GM12878 (cell line): ENCODE data around the gene ARHGAP5. TPM values are rescaled to one million over a fixed set of nuclear protein-coding genes. Genes with fewer than 3 reads are reported as not detected.
A peak's percentile ranks its signal among the peaks of the same experiment; 100 is the strongest.

ENCODE experiments used
- ATF3 ChIP-seq: IDR thresholded peaks from 2 replicates; pipeline ENCODE4 v1.6.1; 2011; ENCODE audit warnings: low read depth, mild to moderate bottlenecking, low read length, moderate library complexity, borderline replicate concordance; ENCODE audit errors: extremely low read depth
- BCL11A ChIP-seq: IDR thresholded peaks from 2 replicates; pipeline ENCODE4 v1.6.1; 2011; ENCODE audit warnings: low read depth, low read length
- BCLAF1 ChIP-seq: fragments of 450-650 bp; IDR thresholded peaks from 2 replicates; pipeline ENCODE4 v1.6.1; 2017; ENCODE audit warnings: antibody characterized with exemption, mild to moderate bottlenecking, moderate library complexity
- CBX5 ChIP-seq: sonication (generic); IDR thresholded peaks from 2 replicates; pipeline ENCODE4 v1.6.1; 2016; ENCODE audit warnings: low read depth, moderate library complexity, mild to moderate bottlenecking, inconsistent platforms
- CHD4 ChIP-seq: fragments of 200-600 bp; sonication (generic); IDR thresholded peaks from 2 replicates; pipeline ENCODE4 v1.6.1; 2016; ENCODE audit warnings: mild to moderate bottlenecking
- CREM ChIP-seq: IDR thresholded peaks from 2 replicates; pipeline ENCODE4 v1.6.1; 2014; ENCODE audit warnings: antibody characterized with exemption, low read depth
- EZH2 ChIP-seq: IDR thresholded peaks from 2 replicates; pipeline ENCODE4 v1.6.1; 2012; ENCODE audit warnings: low read depth, mild to moderate bottlenecking, control low read depth, inconsistent platforms, low read length, borderline replicate concordance; ENCODE audit not compliant: control insufficient read depth
- FOS ChIP-seq: IDR thresholded peaks from 3 replicates; pipeline ENCODE4 v1.6.1; 2011; ENCODE audit warnings: borderline replicate concordance; ENCODE audit not compliant: insufficient read length; ENCODE audit errors: extremely low read depth
- GABPA ChIP-seq: IDR thresholded peaks from 2 replicates; pipeline ENCODE4 v1.6.1; 2014; ENCODE audit warnings: antibody characterized with exemption, low read depth, mild to moderate bottlenecking, inconsistent platforms
- HDAC6 ChIP-seq: fragments of 200-600 bp; sonication (generic); IDR thresholded peaks from one replicate; pipeline ENCODE4 v1.8.0; 2017; ENCODE audit warnings: antibody characterized with exemption; ENCODE audit not compliant: unreplicated experiment
- HDGF ChIP-seq: fragments of 450-650 bp; IDR thresholded peaks from 2 replicates; pipeline ENCODE4 v1.6.1; 2016; ENCODE audit warnings: antibody characterized with exemption
- HSF1 ChIP-seq: fragments of 150-350 bp; IDR thresholded peaks from 2 replicates; pipeline ENCODE4 v1.6.1; 2014; ENCODE audit warnings: mild to moderate bottlenecking, low read depth, low read length
- IRF4 ChIP-seq: IDR thresholded peaks from 2 replicates; pipeline ENCODE4 v1.6.1; 2011; ENCODE audit warnings: low read depth, low read length
- JUNB ChIP-seq: IDR thresholded peaks from 2 replicates; pipeline ENCODE4 v1.6.1; 2016; ENCODE audit warnings: antibody characterized with exemption, mild to moderate bottlenecking
- MTA3 ChIP-seq: IDR thresholded peaks from 2 replicates; pipeline ENCODE4 v1.6.1; 2012; ENCODE audit warnings: low read length, inconsistent platforms, borderline replicate concordance
- NFYB ChIP-seq: IDR thresholded peaks from 2 replicates; pipeline ENCODE4 v1.6.1; 2011; ENCODE audit warnings: low read depth, mild to moderate bottlenecking, low read length, improper control_type of control experiment, moderate library complexity; ENCODE audit not compliant: insufficient read depth
- NR2C2 ChIP-seq: IDR thresholded peaks from 2 replicates; pipeline ENCODE4 v1.6.1; 2011; ENCODE audit warnings: borderline replicate concordance, low read depth; ENCODE audit not compliant: control insufficient read depth, insufficient read length
- POLR2AphosphoS2 ChIP-seq: IDR thresholded peaks from 2 replicates; pipeline ENCODE4 v1.6.1; 2011; ENCODE audit warnings: low read depth, mild to moderate bottlenecking, low read length, improper control_type of control experiment, moderate library complexity
- RAD21 ChIP-seq: IDR thresholded peaks from 2 replicates; pipeline ENCODE4 v1.6.1; 2011; ENCODE audit warnings: mild to moderate bottlenecking, low read depth, low read length, moderate library complexity; ENCODE audit not compliant: insufficient read depth
- SIX5 ChIP-seq: IDR thresholded peaks from 2 replicates; pipeline ENCODE4 v1.6.1; 2011; ENCODE audit warnings: mild to moderate bottlenecking, low read depth, low read length, moderate library complexity; ENCODE audit not compliant: severe bottlenecking
- TAF1 ChIP-seq: IDR thresholded peaks from 2 replicates; pipeline ENCODE4 v1.6.1; 2011; ENCODE audit warnings: mild to moderate bottlenecking, low read depth, low read length, borderline replicate concordance
- TBL1XR1 ChIP-seq: IDR thresholded peaks from 2 replicates; pipeline ENCODE4 v1.6.1; 2012; ENCODE audit warnings: low read depth, low read length, improper control_type of control experiment
- TCF12 ChIP-seq: IDR thresholded peaks from 2 replicates; pipeline ENCODE4 v1.6.1; 2011; ENCODE audit warnings: low read depth, mild to moderate bottlenecking, low read length
- TCF7 ChIP-seq: IDR thresholded peaks from 2 replicates; pipeline ENCODE4 v1.6.1; 2014; ENCODE audit warnings: antibody characterized with exemption, borderline replicate concordance
- USF2 ChIP-seq: IDR thresholded peaks from 2 replicates; pipeline ENCODE4 v1.6.1; 2011; ENCODE audit warnings: low read depth, low read length, improper control_type of control experiment, borderline replicate concordance
- polyA plus RNA-seq, 11 experiments: library from polyadenylated mRNA; depleted of rRNA in 4 of 11; unstranded in 6 of 11; stranded (reverse) in 5 of 11; fragments of >200 nt; fragmentation: Nextera tagmentation in 4 of 11; fragmentation: Illumina TruSeq in 1 of 11; extraction: Ambion mirVana in 4 of 11; extraction: Trizol in 1 of 11; gene quantifications; 1 replicate in 1 of 11; 2 replicates in 10 of 11; pipeline versions ENCODE4 v1.2.1 to v1.2.3, GENCODE V29; 2011 to 2016; ENCODE audit warnings: inconsistent platforms in 2 of 11, missing spikeins in 2 of 11, low read depth in 1 of 11
- total RNA-seq, 4 experiments: library from RNA; depleted of rRNA in 3 of 4; stranded (reverse); fragments of >200 nt in 3 of 4; fragmentation: Illumina TruSeq in 1 of 4; extraction: Trizol in 1 of 4; gene quantifications; 2 replicates each; pipeline versions ENCODE4 v1.2.1 to v1.2.3, GENCODE V29; 2013 to 2021

ARHGAP5 gene
- total and polyA plus RNA-seq, 10 of the 15 experiments (the other 5 are each of a cell fraction or from before 2014, with no cell fraction given): 0.91 to 19.6 (median 7.2) TPM

GRCh38 chr14:32202998-32203882, 126.1 kb downstream of the ARHGAP5 start, which contains the start of gene RNU6-8 (continued):
- no peak for TF ChIP-seq HSF1
- TF ChIP-seq EZH2: no peak
- TF ChIP-seq POLR2AphosphoS2: no peak
- no peak for TF ChIP-seq NR2C2
- no peak for TF ChIP-seq ATF3
- no peak for TF ChIP-seq BCLAF1
- TF ChIP-seq SIX5: no peak
- no peak for TF ChIP-seq FOS
- no peak for TF ChIP-seq IRF4
- no peak for TF ChIP-seq RAD21
- 0 out of 2 replicates have a peak, but pooled peaks have one; percentile 17 for TF ChIP-seq TCF7
- no peak for TF ChIP-seq HDAC6
- TF ChIP-seq JUNB: peak; percentile 18; the same call in 1 of the 2 replicates
- no peak for TF ChIP-seq HDGF
- no peak for TF ChIP-seq TCF12
- TF ChIP-seq CBX5: no peak
- no peak; the same call in 1 of the 2 replicates for TF ChIP-seq CREM
- no peak for TF ChIP-seq NFYB
- no peak for TF ChIP-seq GABPA
- 0 out of 2 replicates have a peak, but pooled peaks have one; percentile 38 for TF ChIP-seq TBL1XR1
- TF ChIP-seq USF2: no peak
- no peak for TF ChIP-seq BCL11A
- TF ChIP-seq CHD4: no peak
- no peak for TF ChIP-seq TAF1
- TF ChIP-seq MTA3: no peak
